Effector memory CD8-positive, alpha-beta T cell (primary cell): Measurements from ENCODE around the gene CEP135.
"Not testable (repeated sequence)": the region's sequence is repeated elsewhere in the genome, so short reads cannot be mapped to it uniquely, and the experiment has no call there.

Experiments used
- ATAC-seq: fragments of 150-1000 bp; cut with Tn5 transposase; replicated peaks from 2 replicates; pipeline ENCODE4 v1.10.0; 2021; ENCODE audit warnings: mild to moderate bottlenecking, moderate library complexity
- DNase-seq, 3 experiments: peaks; one replicate each; pipeline ENCODE4 v3.0.0; 2021
- H3K27ac Mint-ChIP-seq, 2 donors: one replicate each; pipeline ENCODE4 v1.8.0; 2022; ENCODE audit warnings: mild to moderate bottlenecking in 2 of 2, mixed read lengths in 2 of 2, moderate library complexity in 2 of 2
- H3K27me3 Mint-ChIP-seq, 2 donors: one replicate each; pipeline ENCODE4 v1.8.0; 2022; ENCODE audit warnings: mixed read lengths in 2 of 2
- H3K36me3 Mint-ChIP-seq: one replicate; pipeline ENCODE4 v1.8.0; 2022; ENCODE audit warnings: mild to moderate bottlenecking, moderate library complexity, mixed read lengths; ENCODE audit not compliant: insufficient read depth
- H3K4me1 Mint-ChIP-seq, 2 donors: one replicate each; pipeline ENCODE4 v1.8.0; 2022; ENCODE audit warnings: low read depth in 2 of 2, mixed read lengths in 2 of 2
- H3K4me3 Mint-ChIP-seq, 2 donors: one replicate each; pipeline ENCODE4 v1.8.0; 2022; ENCODE audit warnings: mild to moderate bottlenecking in 2 of 2, mixed read lengths in 2 of 2, moderate library complexity in 2 of 2
- H3K9me3 Mint-ChIP-seq, 2 donors: one replicate each; pipeline ENCODE4 v1.8.0; 2022; ENCODE audit warnings: mixed read lengths in 2 of 2

The CEP135 gene

DNA sequence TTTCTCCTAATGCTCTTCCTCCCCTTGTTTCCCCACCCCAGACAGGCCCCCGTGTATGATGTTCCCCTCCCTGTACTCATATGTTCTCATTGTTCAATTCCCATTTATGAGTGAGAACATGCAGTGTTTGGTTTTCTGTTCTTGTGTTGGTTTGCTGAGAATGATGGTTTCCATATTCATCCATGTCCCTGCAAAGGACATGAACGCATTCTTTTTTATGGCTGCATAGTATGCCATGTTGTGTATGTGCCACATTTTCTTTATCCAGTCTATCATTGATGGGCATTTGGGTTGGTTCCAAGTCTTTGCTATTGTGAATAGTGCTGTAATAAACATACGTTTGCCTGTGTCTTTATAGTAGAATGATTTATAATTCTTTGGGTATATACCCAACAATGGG is 124.0 kb downstream of the CEP135 start:
- H3K27ac Mint-ChIP-seq, ATAC-seq: not testable (repeated sequence)

DNA sequence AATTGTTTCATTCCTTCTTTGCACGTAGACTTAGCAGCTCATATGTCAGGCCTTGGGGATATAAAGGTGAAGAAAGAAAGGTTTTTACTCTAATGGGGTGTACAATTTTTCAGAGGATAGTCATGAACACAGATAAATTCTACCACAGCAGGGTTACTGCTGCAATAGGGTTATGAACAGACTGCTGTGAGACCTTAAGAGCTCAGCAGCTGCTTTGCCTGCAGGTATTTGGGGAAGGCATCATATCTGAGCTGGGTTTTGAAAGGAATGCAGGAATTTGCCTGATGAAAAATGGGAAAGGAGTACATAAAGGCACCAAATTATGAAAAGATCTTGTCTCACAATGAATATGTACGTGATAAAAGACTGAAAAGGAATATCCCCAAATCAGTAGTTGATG is 128.9 kb downstream of the CEP135 start:
- no peaks in the 10 kb centered on the region for H3K4me1 Mint-ChIP-seq

More for the DNA sequence above, 124.0 kb downstream of the CEP135 start:
- H3K4me3 Mint-ChIP-seq, H3K4me1 Mint-ChIP-seq, DNase-seq, H3K9me3 Mint-ChIP-seq, H3K36me3 Mint-ChIP-seq: not testable (repeated sequence)
- H3K27me3 Mint-ChIP-seq = peaks cover 28 to 38% of the 10 kb centered on the region in 2 donors

DNA sequence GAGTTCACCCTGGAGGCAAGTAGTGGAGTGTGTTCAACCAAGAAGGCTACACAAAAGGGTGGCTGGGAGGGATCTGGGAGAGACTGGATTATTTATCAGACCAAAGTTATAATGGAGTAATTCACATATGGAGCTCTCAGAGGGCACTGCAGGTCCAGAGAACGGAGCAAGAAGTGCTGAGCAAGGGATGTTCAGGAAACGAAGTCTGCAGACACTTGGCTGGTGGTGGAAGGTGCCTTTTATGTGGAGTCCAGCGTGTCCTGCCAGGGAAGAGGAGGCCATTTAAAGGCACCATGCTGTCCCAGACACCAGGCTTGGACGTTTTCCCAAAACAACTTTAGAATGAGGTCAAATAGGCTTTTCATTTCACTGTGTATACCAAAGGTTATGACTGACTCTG is 130.1 kb downstream of the CEP135 start:
- Mint-ChIP-seq H3K27ac (no peak overlapping the region), H3K36me3 (no peaks in the 10 kb centered on the region), H3K4me3 (no peak overlapping the region), H3K9me3 (no peaks in the 10 kb centered on the region), H3K27me3 (peaks cover 12 to 33% of the 10 kb centered on the region in 2 donors), H3K4me1 (no peaks in the 10 kb centered on the region)
- ATAC-seq (no peak), DNase-seq (no peak)

More for the DNA sequence above, 128.9 kb downstream of the CEP135 start:
- H3K9me3 Mint-ChIP-seq = no peaks in the 10 kb centered on the region
- H3K36me3 Mint-ChIP-seq = no peaks in the 10 kb centered on the region
- DNase-seq (no peak), ATAC-seq (no peak)
- H3K4me3 Mint-ChIP-seq = no peak overlapping the region
- peaks cover 12 to 30% of the 10 kb centered on the region in 2 donors for H3K27me3 Mint-ChIP-seq
- H3K27ac Mint-ChIP-seq = no peak overlapping the region

DNA sequence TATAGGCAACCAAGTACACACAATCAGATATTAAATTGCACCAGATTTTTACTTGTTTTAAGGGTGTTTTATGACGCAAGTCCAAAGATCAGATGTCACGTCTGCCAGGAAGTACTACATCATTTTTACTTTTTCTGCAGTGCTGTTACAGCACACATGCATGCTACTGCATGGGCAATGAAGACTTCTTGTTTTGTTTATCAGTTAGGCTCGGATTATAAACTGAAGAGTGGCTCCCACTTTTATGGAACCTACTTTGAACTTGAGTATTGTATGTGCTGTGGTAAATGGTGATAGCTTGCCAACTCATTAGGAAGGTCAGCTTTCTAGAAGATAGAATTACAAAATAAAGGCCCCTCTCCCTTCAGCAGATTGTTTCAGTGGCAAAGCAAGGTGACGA is 131.6 kb downstream of the CEP135 start:
- H3K4me1 Mint-ChIP-seq = no peaks in the 10 kb centered on the region
- DNase-seq (no peak), ATAC-seq (no peak)
- H3K36me3 Mint-ChIP-seq = no peaks in the 10 kb centered on the region
- peaks cover 0 to 22% of the 10 kb centered on the region in 2 donors for H3K27me3 Mint-ChIP-seq
- no peak overlapping the region for H3K4me3 Mint-ChIP-seq
- no peaks in the 10 kb centered on the region for H3K9me3 Mint-ChIP-seq
- H3K27ac Mint-ChIP-seq = no peak overlapping the region

DNA sequence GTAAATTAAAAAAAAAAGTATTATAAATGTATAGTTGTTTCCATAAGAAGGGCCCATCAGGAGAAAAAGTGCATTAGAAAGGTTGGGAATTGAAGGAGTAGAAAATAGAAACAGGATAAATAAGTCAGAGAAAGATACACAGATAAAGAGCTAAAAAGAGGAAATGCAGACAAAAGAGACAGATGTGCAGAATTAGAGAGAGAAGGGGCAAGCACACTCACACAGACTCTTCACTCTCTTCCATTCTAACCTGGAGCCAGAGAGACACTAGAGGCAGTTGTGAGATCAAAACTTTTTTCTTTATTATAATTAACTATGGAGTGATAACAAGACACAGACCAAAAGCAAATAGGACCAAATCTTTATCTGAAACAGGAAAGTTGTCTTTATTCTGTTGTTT is 134.1 kb downstream of the CEP135 start:
- no peaks in the 10 kb centered on the region for H3K9me3 Mint-ChIP-seq
- DNase-seq = no peak
- no peaks in the 10 kb centered on the region for H3K4me1 Mint-ChIP-seq
- no peaks in the 10 kb centered on the region for H3K36me3 Mint-ChIP-seq
- no peak overlapping the region for H3K4me3 Mint-ChIP-seq
- no peak overlapping the region for H3K27ac Mint-ChIP-seq
- H3K27me3 Mint-ChIP-seq = peaks cover 0 to 16% of the 10 kb centered on the region in 2 donors
- ATAC-seq = no peak
